ENCODE results near the gene SIRPG.
"Not testable (repeated sequence)": the region's sequence is repeated elsewhere in the genome, so short reads cannot be mapped to it uniquely, and the experiment has no call there.

The SIRPG gene

DNA sequence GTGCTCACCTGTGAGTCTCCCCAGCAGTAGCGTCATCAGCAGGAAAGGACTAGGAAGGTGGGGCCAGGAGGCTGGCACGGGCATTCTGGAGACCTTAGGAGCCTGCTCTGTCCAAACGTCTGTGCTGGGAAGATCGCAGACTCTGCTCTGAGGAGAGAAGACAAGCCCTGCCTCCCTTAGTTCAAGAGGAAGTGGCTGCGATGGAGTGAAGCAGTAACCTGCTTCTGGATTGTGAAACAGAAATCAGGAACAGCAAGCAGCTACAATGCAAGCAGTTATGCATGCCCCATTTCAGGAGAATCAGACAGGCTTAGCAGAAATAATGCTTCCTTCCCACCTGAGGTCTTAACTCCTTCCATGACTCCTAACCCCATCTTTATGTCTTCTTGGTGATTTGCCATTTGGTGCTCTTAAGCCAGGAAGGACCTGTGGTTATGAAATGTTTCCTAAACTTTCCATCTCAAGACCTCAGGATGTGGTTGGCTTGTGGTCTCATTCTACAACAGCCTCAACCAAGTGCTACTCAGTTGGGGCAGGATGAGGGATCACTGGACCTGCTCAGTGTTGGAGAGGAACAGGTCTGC, 37.6 kb downstream of the SIRPG start, which contains the start of gene SIRPB1:
TSS of gene SIRPB1 (minus strand) at position 149 of the 584 bp plus-strand sequence. CDS start at position 84, 65 bp downstream.
- peak in 3 of 42 donors; percentile 13 to 39 (median 14) for DNase-seq
- intact Hi-C loops (cut with DNase I) = no loop called here

DNA sequence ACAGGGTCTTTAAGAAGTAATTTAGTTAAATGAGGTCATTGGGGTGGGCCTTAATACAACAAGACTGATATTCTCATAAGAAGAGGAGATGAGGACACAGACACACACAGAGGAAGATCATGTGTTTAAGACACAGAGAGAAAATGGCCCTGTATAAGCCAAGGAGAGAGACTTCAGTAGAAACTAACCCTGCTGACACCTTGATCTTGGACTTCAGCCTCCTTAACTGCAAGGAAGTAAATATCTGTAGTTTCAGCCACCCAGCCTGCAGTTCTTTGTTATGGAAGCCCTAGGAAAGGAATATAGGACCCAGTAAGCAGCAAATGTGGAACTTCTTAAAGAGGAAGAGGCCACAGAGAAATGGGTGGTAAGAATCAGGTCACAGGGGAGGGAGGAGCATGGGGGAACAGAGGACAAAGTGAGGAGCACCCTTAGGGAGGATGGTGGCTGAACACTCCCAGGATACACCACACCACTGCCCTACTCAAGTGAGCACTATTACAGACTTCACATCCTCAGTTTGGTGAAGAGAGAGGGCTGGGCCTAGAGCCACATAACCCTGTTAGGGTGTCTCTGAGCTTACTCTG, 38.5 kb downstream of the SIRPG start:
- no peak for DNase-seq
- intact Hi-C loops (cut with DNase I) = no loop called here

DNA sequence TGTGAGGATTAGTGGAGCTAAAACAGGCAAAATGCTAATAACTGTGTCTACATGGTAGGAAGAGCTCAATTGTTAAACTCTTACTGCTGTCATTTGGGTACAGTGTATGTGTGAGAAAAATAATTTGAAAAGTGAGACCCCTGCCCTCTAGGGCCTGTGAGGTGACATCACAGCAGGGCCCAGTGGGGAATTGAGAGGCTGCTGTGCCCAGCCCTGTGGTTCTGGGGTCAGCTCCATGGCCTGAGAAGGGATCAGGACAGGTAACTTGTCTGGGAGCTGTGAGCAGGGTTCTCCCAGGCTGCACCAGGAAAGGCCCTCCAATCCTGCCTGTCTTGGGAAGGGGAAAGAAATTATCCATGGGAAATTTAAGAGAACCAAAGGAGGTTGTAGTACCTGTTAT, 39.1 kb downstream of the SIRPG start:
- intact Hi-C loops (cut with DNase I) = no loop called here
- no peak for DNase-seq

DNA sequence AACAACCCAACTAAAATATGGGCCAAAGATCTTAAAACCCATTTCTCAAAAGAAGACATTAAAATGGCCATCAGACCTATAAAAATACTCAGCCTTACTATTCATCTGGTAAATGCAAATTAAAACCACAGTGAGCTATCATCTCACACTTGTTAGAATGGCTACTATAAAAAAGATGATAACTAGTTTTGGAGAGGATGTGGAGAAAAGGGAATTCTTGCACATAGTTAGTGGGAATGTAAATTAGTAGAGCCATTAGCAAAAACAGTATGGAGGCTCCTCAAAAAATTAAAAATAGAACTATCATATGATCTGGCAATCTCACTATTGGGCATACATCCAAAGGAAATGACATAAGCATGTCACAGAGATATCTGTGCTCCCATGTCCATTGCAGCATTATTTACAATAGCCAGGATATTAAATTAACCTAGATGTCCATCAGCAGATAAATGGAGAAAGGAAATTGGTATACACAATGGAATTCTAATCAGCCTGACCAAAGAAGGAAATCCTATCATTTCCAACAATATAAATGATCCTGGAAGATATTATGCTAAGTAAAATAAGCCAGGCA, 40.6 kb downstream of the SIRPG start:
- no peak for DNase-seq
- intact Hi-C loops (cut with DNase I) = no loop called here

DNA sequence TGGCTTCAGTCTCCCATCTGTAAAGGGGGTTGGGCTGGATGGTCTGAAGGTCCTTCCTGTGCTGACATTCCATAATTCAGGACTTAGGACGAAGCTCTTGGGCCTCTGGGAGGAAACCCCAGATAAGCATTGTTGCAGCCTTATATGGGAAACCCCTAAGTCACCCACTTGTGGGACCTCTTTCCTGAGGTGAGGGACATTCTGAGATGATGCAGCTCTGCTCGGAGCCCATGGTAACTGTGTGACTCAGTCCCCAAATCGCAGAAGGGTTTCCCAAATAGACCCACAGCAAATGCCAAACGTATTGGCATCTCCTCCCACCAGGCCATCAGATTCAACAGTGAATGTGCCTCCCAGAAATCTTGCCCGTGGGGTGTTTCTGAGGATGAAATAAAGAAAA, 47.2 kb downstream of the SIRPG start:
- DNase-seq; intact Hi-C loops (cut with DNase I): not testable (repeated sequence)

DNA sequence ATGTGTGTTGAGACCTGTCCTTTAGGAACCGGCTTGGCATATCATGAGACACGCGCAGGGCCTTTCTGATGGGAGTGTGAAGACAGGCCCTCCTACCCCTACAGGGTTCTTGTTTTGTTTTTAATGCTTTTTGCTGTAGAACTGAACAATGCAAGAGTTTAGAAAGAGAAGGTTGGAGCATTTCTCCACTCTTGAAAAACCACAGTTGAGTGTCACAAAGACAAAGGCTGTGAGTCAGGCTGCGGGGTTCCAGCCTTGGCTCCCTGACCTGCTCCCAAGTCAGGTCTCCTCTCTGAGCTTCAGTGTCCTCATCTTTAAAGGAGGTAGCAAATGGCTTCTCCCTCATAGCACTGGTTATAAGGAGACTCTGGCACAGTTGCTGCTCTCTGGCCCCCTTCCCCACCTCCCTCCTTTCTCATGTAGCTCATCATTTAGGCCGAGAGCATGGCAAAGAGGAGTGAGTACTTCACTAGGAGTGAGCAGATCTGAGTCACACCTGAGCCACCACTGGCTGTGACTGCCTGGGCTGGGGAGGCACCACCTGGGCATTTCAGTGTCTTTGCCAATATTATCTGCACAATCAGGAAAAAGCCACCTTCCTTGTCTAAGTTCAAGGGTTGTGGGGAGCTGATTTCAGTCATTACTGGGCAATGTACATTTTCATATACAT, 48.8 kb downstream of the SIRPG start:
- intact Hi-C loops (cut with DNase I); DNase-seq: not testable (repeated sequence)

DNA sequence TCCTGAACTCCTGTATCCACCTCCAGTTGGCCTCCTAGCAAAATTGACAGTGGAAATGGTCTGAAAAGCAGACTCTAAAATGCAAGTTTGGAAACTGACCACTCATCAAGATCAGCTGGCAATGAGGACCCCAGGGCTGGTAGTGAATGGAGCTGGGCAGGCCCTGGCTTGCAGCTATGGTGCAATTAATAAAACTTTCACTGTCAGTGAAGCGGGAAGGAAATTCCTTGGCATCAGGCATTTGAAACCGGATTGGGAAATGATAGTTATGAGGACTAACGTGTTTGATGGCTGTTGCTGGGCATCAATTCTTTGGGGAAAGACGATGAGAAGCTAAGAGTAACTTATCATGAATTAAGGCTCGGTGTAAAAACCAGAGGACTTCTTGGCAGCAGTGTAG, 56.8 kb downstream of the SIRPG start:
- no peak for DNase-seq
- intact Hi-C loops (cut with DNase I) = no loop called here

DNA sequence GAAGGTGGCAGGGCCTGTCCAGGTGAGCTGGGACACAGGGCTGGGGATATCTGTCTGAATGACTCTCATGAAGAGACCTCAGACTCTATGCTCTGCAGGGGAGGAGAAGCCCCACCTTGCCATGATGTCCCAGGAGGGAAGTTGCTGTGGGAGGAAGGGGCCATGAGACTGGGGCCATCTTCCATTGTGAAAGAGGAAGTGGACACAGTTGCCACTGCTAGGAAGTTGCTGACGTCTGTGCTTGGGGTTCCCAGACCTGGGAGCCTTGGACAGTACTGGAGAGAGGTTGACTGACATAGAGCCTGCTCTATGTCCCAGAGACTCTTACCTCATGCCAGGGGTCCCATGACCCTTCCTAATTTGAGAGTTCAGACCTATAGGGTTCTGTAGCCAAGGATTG, 62.2 kb downstream of the SIRPG start:
- peak in 2 of 42 donors; percentile 14 to 21 for DNase-seq
- intact Hi-C loops (cut with DNase I) = no loop called here

DNA sequence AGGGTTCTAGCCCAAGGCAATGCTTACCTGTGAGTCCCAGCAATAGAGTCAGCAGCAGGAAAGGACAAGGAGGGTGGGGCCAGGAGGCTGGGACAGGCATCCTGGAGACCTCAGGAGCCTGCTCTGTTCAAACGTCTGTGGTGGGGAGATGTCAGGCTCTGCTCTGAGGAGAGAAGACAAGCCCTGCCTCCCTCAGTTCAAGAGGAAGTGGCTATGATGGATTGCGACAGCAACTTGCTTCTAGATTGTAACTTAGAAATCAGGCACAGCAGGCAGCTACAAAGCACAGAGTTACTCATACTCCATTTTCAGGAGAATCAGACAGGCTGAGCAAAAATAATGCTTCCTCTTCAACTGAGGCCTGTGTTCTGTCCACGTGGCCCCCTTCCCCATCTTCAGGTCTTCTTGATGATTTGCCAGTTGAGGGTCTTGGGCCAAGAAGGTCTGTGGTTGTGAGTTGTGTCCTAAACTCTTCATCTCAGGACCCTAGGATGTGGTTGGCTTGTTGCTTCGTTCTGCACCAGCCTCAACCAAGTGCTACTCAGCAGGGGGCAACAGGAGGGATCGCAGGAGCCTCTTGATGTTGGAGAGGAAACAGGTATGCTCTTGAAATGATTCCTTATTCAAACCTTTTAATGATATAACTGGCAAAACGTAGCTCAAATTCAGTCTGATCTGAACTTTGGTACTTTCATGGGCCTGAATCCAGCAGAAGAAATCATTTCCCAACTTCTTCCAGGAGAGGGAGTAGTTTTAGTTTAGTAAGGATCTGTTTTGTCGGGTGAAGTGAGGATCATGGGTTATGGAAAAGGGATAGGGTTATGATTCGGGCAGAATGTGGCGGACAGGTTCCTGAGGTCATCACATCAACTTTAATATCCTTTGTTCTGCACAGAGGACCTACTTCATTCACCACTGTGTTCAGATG, 68.8 kb downstream of the SIRPG start:
- intact Hi-C loops (cut with DNase I) = no loop called here
- DNase-seq = peak in 7 of 42 donors; percentile 8 to 27 (median 17)

DNA sequence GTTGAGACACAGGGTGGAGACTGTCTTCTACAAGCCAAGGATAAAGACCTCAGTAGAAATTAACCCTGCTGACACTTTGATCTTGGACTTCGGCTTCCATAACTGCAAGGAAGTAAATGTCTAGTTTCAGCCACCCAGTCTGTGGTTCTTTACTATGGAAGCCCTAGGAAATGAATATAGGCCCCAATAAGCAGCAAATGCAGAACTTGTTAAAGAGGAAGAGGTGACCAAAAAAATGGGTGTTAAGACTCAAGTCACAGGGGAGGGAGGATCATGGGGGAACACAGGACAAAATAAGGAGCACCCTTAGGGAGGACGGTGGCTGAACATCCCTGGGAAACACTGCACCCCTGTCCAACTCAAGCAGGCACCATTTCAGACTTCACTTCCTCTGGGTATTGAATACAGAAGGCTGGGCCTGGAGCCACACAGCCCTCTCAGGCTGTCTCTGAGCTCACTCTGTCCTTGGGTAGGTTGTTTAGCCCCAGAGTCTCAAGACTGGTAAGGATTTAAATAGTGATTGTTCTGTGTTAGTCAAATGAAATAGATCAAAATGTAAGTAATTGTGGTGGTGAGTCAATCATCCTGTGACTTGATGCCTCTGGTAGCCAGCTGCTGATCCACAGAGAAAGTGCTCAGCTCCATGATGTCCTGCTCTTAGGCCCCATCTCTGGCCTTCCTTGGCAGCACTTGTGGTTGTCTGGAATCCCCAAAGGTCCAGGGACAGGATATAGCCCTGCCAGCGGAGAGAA, 69.6 kb downstream of the SIRPG start:
- no peak for DNase-seq
- intact Hi-C loops (cut with DNase I) = no loop called here

DNA sequence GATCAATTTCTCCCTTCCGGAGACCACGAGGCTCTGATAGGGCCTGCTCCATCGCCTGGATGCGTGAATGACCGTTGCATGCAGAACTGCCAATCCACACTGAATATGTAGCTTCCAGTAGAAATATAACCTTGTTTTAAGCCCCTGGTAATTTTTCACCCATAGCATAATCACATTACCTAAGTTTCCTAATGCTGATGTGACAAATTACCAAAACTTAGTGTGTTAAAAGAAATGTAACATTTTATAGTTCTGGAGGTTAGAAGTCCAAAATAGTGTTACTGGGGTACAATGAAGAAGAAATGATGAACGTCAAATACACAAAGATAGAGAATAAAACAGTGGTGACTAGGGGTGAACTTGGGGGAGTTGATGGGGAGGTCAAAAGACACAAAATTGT, 78.1 kb downstream of the SIRPG start:
- DNase-seq = no peak
- intact Hi-C loops (cut with DNase I) = no loop called here

All from head of caudate nucleus (tissue), 42 donors.